H1 (cell line): ENCODE data around the gene HMGN3. TPM values are rescaled to one million over a fixed set of nuclear protein-coding genes. Genes with fewer than 3 reads are reported as not detected.

Experiments
- CTCF ChIA-PET: fragments of 300-600 bp; sonication (Branson Sonifier 250); formaldehyde crosslinking; loops from one replicate; lab custom pipeline; 2021; ENCODE audit not compliant: partially characterized antibody; lab: Charles Lee
- POLR2A ChIA-PET: fragments of 300-600 bp; sonication (Branson Sonifier 250); formaldehyde crosslinking; loops from one replicate; lab custom pipeline; 2021; ENCODE audit warnings: inconsistent platforms; ENCODE audit not compliant: partially characterized antibody; lab: Charles Lee
- DNase-seq, 2 experiments: peaks; one replicate each; pipeline versions ENCODE4 v3.0.0 to v3.0.0-alpha.2; 2010 to 2022; ENCODE audit warnings: low spot score in 2 of 2, low read depth in 1 of 2, mixed read lengths in 1 of 2
- FAIRE-seq: peaks from 2 replicates; lab custom pipeline; 2011; peaks lifted over from hg19 to GRCh38; lab: Jason Lieb, UNC
- H2AFZ ChIP-seq: 2 replicates; pipeline ENCODE4 v1.8.1; 2012; ENCODE audit warnings: low read length, inconsistent platforms
- H2AK5ac ChIP-seq: 2 replicates; pipeline ENCODE4 v1.6.1; 2013; ENCODE audit warnings: low read depth, low read length
- H2BK120ac ChIP-seq: replicated peaks from 2 replicates; pipeline ENCODE3; 2013; ENCODE audit warnings: low read depth, low read length, inconsistent platforms
- H2BK12ac ChIP-seq: 2 replicates; pipeline ENCODE4 v1.6.1; 2013; ENCODE audit warnings: low read depth, low read length
- H2BK15ac ChIP-seq: 2 replicates; pipeline ENCODE4 v1.6.1; 2013; ENCODE audit warnings: low read length
- H2BK20ac ChIP-seq: 2 replicates; pipeline ENCODE4 v1.6.1; 2013; ENCODE audit warnings: low read length
- H2BK5ac ChIP-seq: 2 replicates; pipeline ENCODE4 v1.6.1; 2013; ENCODE audit warnings: low read depth, low read length
- H3K14ac ChIP-seq: 2 replicates; pipeline ENCODE4 v1.6.1; 2013; ENCODE audit warnings: inconsistent platforms; ENCODE audit not compliant: insufficient read length
- H3K18ac ChIP-seq: 2 replicates; pipeline ENCODE4 v1.6.1; 2013; ENCODE audit warnings: low read length; ENCODE audit errors: extremely low read depth
- H3K23ac ChIP-seq: 2 replicates; pipeline ENCODE4 v1.6.1; 2013; ENCODE audit warnings: inconsistent platforms; ENCODE audit not compliant: insufficient read length
- H3K23me2 ChIP-seq: 2 replicates; pipeline ENCODE4 v1.6.1; 2013; ENCODE audit warnings: low read depth, low read length
- H3K27ac ChIP-seq: 2 replicates; pipeline ENCODE4 v1.6.1; 2011; ENCODE audit warnings: low read depth, low read length, inconsistent platforms
- H3K27me3 ChIP-seq, 4 experiments: replicated peaks in 1 of 4; 1 replicate in 1 of 4; 2 replicates in 3 of 4; pipeline versions ENCODE4 v1.6.1 to v1.8.1; 2011 to 2013; ENCODE audit warnings: low read length in 3 of 4, mild to moderate bottlenecking in 3 of 4, inconsistent platforms in 2 of 4, mixed read lengths in 2 of 4, moderate library complexity in 1 of 4; ENCODE audit not compliant: control insufficient read depth in 3 of 4, insufficient read depth in 3 of 4; ENCODE audit errors: extremely low read depth in 1 of 4
- H3K36me3 ChIP-seq, 4 experiments: 2 replicates each; pipeline versions ENCODE4 v1.6.1 to v1.8.1; 2011 to 2013; ENCODE audit warnings: mild to moderate bottlenecking in 4 of 4, low read length in 3 of 4, moderate library complexity in 2 of 4, control low read depth in 1 of 4, inconsistent platforms in 1 of 4; ENCODE audit not compliant: insufficient read depth in 4 of 4, control insufficient read depth in 2 of 4
- H3K4ac ChIP-seq: replicated peaks from 2 replicates; pipeline ENCODE3; 2013; ENCODE audit warnings: low read length, low read depth, mixed read lengths, inconsistent platforms; ENCODE audit not compliant: insufficient read length
- H3K4me1 ChIP-seq, 4 experiments: replicated peaks in 1 of 4; 1 replicate in 1 of 4; 2 replicates in 3 of 4; pipeline versions ENCODE4 v1.6.1 to v1.8.1; 2011 to 2013; ENCODE audit warnings: low read length in 3 of 4, inconsistent platforms in 2 of 4, mixed read lengths in 1 of 4; ENCODE audit not compliant: insufficient read depth in 4 of 4, control insufficient read depth in 3 of 4
- H3K4me2 ChIP-seq, 2 experiments: 2 replicates each; pipeline versions ENCODE4 v1.6.1 to v1.8.1; 2011 to 2013; ENCODE audit warnings: low read depth in 2 of 2, low read length in 2 of 2, control low read depth in 1 of 2, inconsistent platforms in 1 of 2, mild to moderate bottlenecking in 1 of 2; ENCODE audit not compliant: insufficient read depth in 1 of 2
- H3K4me3 ChIP-seq, 4 experiments: fragments of 200-600, 300-600 bp in 1 of 4; sonication (generic), shearing (Covaris generic), sonication (Bioruptor Twin) in 1 of 4; 2 replicates each; pipeline versions ENCODE4 v1.5.1 to v1.8.1; 2011 to 2016; ENCODE audit warnings: low read length in 4 of 4, low read depth in 3 of 4, control low read depth in 2 of 4, inconsistent platforms in 2 of 4, mild to moderate bottlenecking in 2 of 4, mixed read lengths in 1 of 4, moderate library complexity in 1 of 4; ENCODE audit not compliant: insufficient read depth in 2 of 4; ENCODE audit errors: extremely low read depth in 1 of 4
- H3K56ac ChIP-seq: replicated peaks from 2 replicates; pipeline ENCODE3; 2013; ENCODE audit warnings: low read depth, mild to moderate bottlenecking, mixed read lengths, low read length, inconsistent platforms; ENCODE audit not compliant: insufficient read length
- H3K79me1 ChIP-seq: 2 replicates; pipeline ENCODE4 v1.6.1; 2013; ENCODE audit warnings: low read depth, low read length, control low read depth
- H3K79me2 ChIP-seq, 2 experiments: 2 replicates each; pipeline versions ENCODE4 v1.6.1 to v1.8.1; 2012 to 2013; ENCODE audit warnings: low read length in 2 of 2, mild to moderate bottlenecking in 2 of 2, inconsistent platforms in 1 of 2; ENCODE audit not compliant: insufficient read depth in 2 of 2, control insufficient read depth in 1 of 2
- H3K9ac ChIP-seq, 4 experiments: replicated peaks in 1 of 4; 1 replicate in 1 of 4; 2 replicates in 3 of 4; pipeline versions ENCODE4 v1.6.1 to v1.8.1; 2011 to 2013; ENCODE audit warnings: low read depth in 3 of 4, low read length in 3 of 4, control low read depth in 2 of 4, mild to moderate bottlenecking in 2 of 4, moderate library complexity in 2 of 4, inconsistent platforms in 1 of 4; ENCODE audit errors: extremely low read depth in 1 of 4
- H3K9me3 ChIP-seq, 2 experiments: 2 replicates each; pipeline versions ENCODE4 v1.6.1 to v1.8.1; 2012 to 2013; ENCODE audit warnings: mild to moderate bottlenecking in 2 of 2, moderate library complexity in 2 of 2, control low read depth in 1 of 2, inconsistent platforms in 1 of 2, low read depth in 1 of 2, low read length in 1 of 2, mixed read lengths in 1 of 2; ENCODE audit not compliant: insufficient read depth in 2 of 2
- H4K20me1 ChIP-seq, 2 experiments: replicated peaks in 1 of 2; 2 replicates each; pipeline versions ENCODE3 to v1.8.1; 2011 to 2013; ENCODE audit warnings: inconsistent platforms in 2 of 2, low read length in 2 of 2, mild to moderate bottlenecking in 1 of 2; ENCODE audit not compliant: insufficient read depth in 2 of 2, control insufficient read depth in 1 of 2
- H4K5ac ChIP-seq: 2 replicates; pipeline ENCODE4 v1.6.1; 2013; ENCODE audit warnings: low read length, low read depth, mixed read lengths, inconsistent platforms; ENCODE audit not compliant: insufficient read length
- H4K8ac ChIP-seq: 2 replicates; pipeline ENCODE4 v1.8.0; 2013; ENCODE audit warnings: mild to moderate bottlenecking, moderate library complexity, low read length, inconsistent platforms; ENCODE audit not compliant: insufficient read depth; ENCODE audit errors: extremely low read depth
- H4K91ac ChIP-seq: replicated peaks from 2 replicates; pipeline ENCODE3; 2013; ENCODE audit warnings: low read length, mixed read lengths, inconsistent platforms; ENCODE audit not compliant: insufficient read length
- ASH2L ChIP-seq: fragments of 200-600, 300-600 bp; sonication (generic); IDR thresholded peaks from one replicate; pipeline ENCODE4 v1.7.1; 2017; ENCODE audit warnings: low read length
- BACH1 ChIP-seq: IDR thresholded peaks from 2 replicates; pipeline ENCODE4 v1.6.1; 2012; ENCODE audit warnings: low read length, improper control_type of control experiment
- BCL11A ChIP-seq, 2 experiments: IDR thresholded peaks; one replicate each; pipeline ENCODE4 v1.6.1; 2011; ENCODE audit warnings: low read depth in 2 of 2, low read length in 2 of 2, mild to moderate bottlenecking in 2 of 2
- CHD2 ChIP-seq: IDR thresholded peaks from 2 replicates; pipeline ENCODE4 v1.6.1; 2012; ENCODE audit warnings: low read length, improper control_type of control experiment
- GTF2F1 ChIP-seq: IDR thresholded peaks from 2 replicates; pipeline ENCODE4 v1.6.1; 2012; ENCODE audit warnings: low read depth, low read length, improper control_type of control experiment, borderline replicate concordance
- HDAC2 ChIP-seq, 2 experiments: fragments of 300-600 bp in 1 of 2; sonication (generic) in 1 of 2; IDR thresholded peaks; 2 replicates each; pipeline ENCODE4 v1.6.1; 2011 to 2012; ENCODE audit warnings: low read depth in 2 of 2, low read length in 2 of 2, mild to moderate bottlenecking in 2 of 2, moderate library complexity in 2 of 2, borderline replicate concordance in 1 of 2, inconsistent platforms in 1 of 2
- JUN ChIP-seq: IDR thresholded peaks from 2 replicates; pipeline ENCODE4 v1.6.1; 2011; ENCODE audit warnings: low read depth, mild to moderate bottlenecking, improper control_type of control experiment, low read length
- KDM5A ChIP-seq: fragments of 200-600 bp; IDR thresholded peaks from 2 replicates; pipeline ENCODE4 v1.7.1; 2012; ENCODE audit warnings: mild to moderate bottlenecking, low read length, inconsistent platforms, mixed read lengths
- MAFK ChIP-seq: IDR thresholded peaks from 2 replicates; pipeline ENCODE4 v1.6.1; 2012; ENCODE audit warnings: low read depth, mild to moderate bottlenecking, improper control_type of control experiment, low read length
- NANOG ChIP-seq: IDR thresholded peaks from 2 replicates; pipeline ENCODE4 v1.6.1; 2011; ENCODE audit warnings: low read length, low read depth, mild to moderate bottlenecking, inconsistent platforms; ENCODE audit not compliant: insufficient read depth, poor library complexity, severe bottlenecking
- POU5F1 ChIP-seq: IDR thresholded peaks from 2 replicates; pipeline ENCODE4 v1.6.1; 2011; ENCODE audit warnings: low read depth, mild to moderate bottlenecking, low read length, moderate library complexity
- SIX5 ChIP-seq: IDR thresholded peaks from 2 replicates; pipeline ENCODE4 v1.6.1; 2011; ENCODE audit warnings: mild to moderate bottlenecking, low read depth, low read length
- TAF1 ChIP-seq: IDR thresholded peaks from 2 replicates; pipeline ENCODE4 v1.6.1; 2011; ENCODE audit warnings: mild to moderate bottlenecking, low read depth, low read length
- TEAD4 ChIP-seq: IDR thresholded peaks from 2 replicates; pipeline ENCODE4 v1.6.1; 2012; ENCODE audit warnings: low read depth, low read length, inconsistent platforms, mixed read lengths
- WGBS, 2 experiments: shearing (Covaris generic) in 1 of 2; methylation state at CpG; one replicate each; pipeline versions ENCODE4 v1.1.6 to v1.1.7; 2013 to 2015; ENCODE audit warnings: low lambda C conversion rate in 2 of 2, mixed read lengths in 2 of 2, inconsistent platforms in 1 of 2, low coverage in 1 of 2, missing lambda C conversion rate in 1 of 2; ENCODE audit not compliant: insufficient replicate concordance in 2 of 2, insufficient coverage in 1 of 2, insufficient read length in 1 of 2; ENCODE audit errors: extremely low coverage in 1 of 2, missing lambda C conversion rate in 1 of 2; 5-methylcytosine and 5-hydroxymethylcytosine counted together
- polyA plus RNA-seq, 7 experiments: library from polyadenylated mRNA; depleted of rRNA in 3 of 7; stranded (reverse) in 5 of 7; unstranded in 2 of 7; fragments of >200 nt in 5 of 7; fragments of 200-250 nt in 2 of 7; gene quantifications; 1 replicate in 5 of 7; 2 replicates in 1 of 7; 4 replicates in 1 of 7; pipeline versions ENCODE4 v1.2.1 to v1.2.3, GENCODE V29; 2011 to 2013; ENCODE audit warnings: missing spikeins in 2 of 7, mixed read lengths in 2 of 7
- total RNA-seq: library from RNA; stranded (reverse); fragmentation: NEBNext Ultra II Directional; extraction: Animal tissue kit (Norgen Biotek cat#: 25700); gene quantifications from 2 replicates; pipeline ENCODE4 v1.2.1, GENCODE V29; 2021
- TF ChIP-seq, protein P1 (sequence below): IDR thresholded peaks from 2 replicates; pipeline ENCODE4 v1.6.1; 2012; ENCODE audit warnings: inconsistent platforms

HMGN3 gene
- total and polyA plus RNA-seq, 2 of the 8 experiments (the other 6 are each of a cell fraction or from before 2014, with no cell fraction given): 84.4 to 167 TPM

- Histone ChIP-seq H3K4me2 (no peak overlapping the region), H2AFZ (no peak overlapping the region), H3K23ac (no peak overlapping the region), H3K56ac (no peak overlapping the region), H3K79me2 (no peaks in the 10 kb centered on the region), H4K20me1 (no peaks in the 10 kb centered on the region), H4K5ac (no peak overlapping the region), H3K79me1 (no peaks in the 10 kb centered on the region), H3K9me3 (peaks cover 10 to 14% of the 10 kb centered on the region in 2 experiments), H2BK5ac (no peak overlapping the region), H3K14ac (no peak overlapping the region), H3K4me1 (no peaks in the 10 kb centered on the region), H3K36me3 (peaks cover 0 to 13% (median 3%) of the 10 kb centered on the region in 4 experiments; a peak in 2 of 8 replicates), H3K27ac (no peak overlapping the region), H2BK12ac (no peak overlapping the region), H2BK120ac (no peak overlapping the region), H3K4ac (no peak overlapping the region), H2AK5ac (no peak overlapping the region), H2BK15ac (no peak overlapping the region), H3K18ac (no peak overlapping the region), H3K23me2 (no peaks in the 10 kb centered on the region), H2BK20ac (no peak overlapping the region), H3K9ac (no peak overlapping the region), H3K27me3 (peaks cover 0 to 2% (median 0%) of the 10 kb centered on the region in 4 experiments; a peak in 1 of 7 replicates), H3K4me3 (no peak overlapping the region), H4K8ac (no peak overlapping the region), H4K91ac (no peak overlapping the region)
- FAIRE-seq (no peak), DNase-seq (no peak)
- POLR2A ChIA-PET: no interaction called here
- 97% methylated on average over 2 of the region's 2 CpGs; no CpG with 5 or more reads in 1 of the 2 experiments for WGBS, 2 experiments
- CTCF ChIA-PET: no interaction called here
- TF ChIP-seq CHD2: no peak
- no peak for TF ChIP-seq POU5F1
- TF ChIP-seq ASH2L: no peak
- no peak for TF ChIP-seq TAF1
- TF ChIP-seq BCL11A (IDR thresholded peaks at IDR 0.05; ENCODE audit: low read depth in 2 of 2, low read length in 2 of 2): no peak
- TF ChIP-seq TEAD4: no peak
- no peak for TF ChIP-seq BACH1
- TF ChIP-seq JUN: no peak
- TF ChIP-seq SIX5: no peak
- no peak for TF ChIP-seq GTF2F1
- TF ChIP-seq MAFK: no peak
- TF ChIP-seq NANOG: no peak
- TF ChIP-seq, protein P1, sequence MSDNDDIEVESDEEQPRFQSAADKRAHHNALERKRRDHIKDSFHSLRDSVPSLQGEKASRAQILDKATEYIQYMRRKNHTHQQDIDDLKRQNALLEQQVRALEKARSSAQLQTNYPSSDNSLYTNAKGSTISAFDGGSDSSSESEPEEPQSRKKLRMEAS: no peak
- no peak for TF ChIP-seq HDAC2 (IDR thresholded peaks at IDR 0.05; ENCODE audit: borderline replicate concordance in 1 of 2, low read depth in 2 of 2, low read length in 2 of 2)
- no peak for TF ChIP-seq KDM5A
These were observed 40.5 kb downstream of the HMGN3 start for GRCh38 chr6:79193971-79194370.
